Fibroblast of skin of left quadriceps (primary cell): Measurements from ENCODE around the gene NET1.
"Not testable (repeated sequence)": the region's sequence is repeated elsewhere in the genome, so short reads cannot be mapped to it uniquely, and the experiment has no call there.

Experiments
- DNase-seq, 2 experiments: peaks; one replicate each; pipeline ENCODE4 v3.0.0-alpha.2; 2013; ENCODE audit warnings: low read depth in 2 of 2

NET1 gene

DNA sequence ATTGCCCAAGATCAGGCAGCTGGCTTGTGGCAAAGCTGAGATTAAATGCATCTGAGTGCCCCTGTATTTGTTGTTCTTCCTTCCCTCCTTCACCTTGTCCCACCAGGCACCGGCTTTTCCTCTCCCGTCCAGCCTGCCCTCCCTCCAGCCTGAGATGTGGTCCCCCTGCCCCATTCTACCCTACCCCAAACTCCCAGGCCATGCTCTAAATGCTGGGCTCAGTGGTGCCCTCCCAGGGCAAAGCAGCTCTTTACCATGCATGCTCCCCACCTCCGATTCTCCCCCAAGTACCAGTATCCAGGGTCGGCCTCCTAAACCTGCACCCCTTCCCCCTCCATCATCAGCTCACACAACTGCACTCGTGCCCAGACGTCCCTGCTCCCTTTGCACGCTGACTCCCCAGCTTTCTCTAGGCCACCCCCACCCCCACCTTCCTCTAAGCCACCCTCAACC, 50.5 kb downstream of the NET1 start:
- no peak for DNase-seq

DNA sequence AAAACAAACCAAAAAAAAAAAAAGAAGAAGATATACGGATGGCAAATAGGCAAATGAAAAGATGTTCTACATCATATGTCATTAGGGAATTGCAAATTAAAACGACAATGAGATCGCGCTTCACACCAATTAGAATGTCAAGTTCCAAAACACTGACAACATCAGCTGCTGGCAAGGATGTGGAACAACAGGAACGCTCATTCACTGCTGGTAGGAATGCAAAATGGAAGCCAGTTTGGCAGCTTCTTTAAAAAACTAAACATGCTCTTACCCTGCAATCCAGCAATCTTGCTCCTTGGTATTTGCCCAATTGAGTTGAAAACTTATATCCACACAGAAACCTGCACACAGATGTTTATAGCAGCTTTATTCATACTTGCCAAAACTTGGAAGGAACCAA, 52.2 kb downstream of the NET1 start:
- DNase-seq = no peak

DNA sequence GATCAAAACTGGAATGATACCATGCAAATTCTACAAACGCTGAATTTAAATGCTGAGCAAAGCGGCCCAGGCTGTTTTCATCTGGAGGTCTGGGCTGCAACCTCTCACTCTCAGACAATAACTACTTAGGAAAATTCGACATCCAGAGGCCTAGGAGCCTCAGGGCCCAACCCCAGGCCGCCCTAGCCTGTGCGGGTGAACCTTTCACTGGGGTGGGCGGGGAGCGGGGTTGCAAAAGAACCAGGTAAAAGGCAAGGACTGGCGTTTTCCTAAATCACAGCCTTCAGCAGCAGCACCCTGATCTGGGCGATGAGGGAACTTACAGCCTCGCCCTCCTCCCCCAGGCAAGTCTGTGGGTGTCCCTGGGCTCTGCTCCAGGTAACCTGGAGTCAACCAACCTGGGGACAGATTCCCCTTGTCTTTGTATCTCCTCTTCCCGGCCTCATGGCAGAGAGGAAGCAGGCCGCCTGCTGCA, 53.7 kb downstream of the NET1 start:
- DNase-seq = no peak

DNA sequence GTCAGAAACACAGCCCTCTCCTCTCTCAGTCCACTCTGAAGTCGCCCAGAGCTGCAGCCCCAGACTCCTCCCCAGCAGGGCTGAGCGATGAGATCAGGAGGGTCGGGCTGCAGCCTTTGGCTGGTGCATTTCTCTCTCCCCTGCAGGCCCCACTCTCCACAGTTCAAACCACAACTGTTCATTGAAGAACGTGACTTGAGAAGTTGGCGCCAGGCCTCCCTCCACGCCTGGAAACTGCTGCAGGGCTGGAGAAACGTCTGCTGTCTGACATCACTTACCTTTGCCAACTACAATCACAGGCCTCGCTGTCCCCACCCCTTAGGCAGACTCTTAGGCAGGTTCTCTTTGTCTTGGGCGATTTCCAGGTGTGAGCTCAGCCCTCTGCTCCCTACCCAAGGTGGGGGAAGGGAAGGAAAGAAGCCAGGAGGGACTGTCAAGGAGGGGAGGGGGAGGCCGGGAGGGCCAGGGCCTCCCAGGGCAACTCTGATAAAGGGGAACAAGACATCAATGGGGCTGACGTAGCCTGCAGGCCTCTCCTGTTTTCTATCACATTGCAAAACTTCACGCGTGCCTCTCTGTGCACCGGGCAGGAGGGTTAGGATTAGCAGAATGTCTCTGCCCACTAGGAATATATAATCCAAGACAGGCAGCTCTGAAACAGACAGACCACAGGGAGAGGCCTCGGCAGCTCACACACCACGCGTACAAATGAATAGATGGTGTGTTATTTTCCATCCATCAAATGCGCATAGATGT, 54.3 kb downstream of the NET1 start:
- peak; percentile 71 to 77 for DNase-seq

DNA sequence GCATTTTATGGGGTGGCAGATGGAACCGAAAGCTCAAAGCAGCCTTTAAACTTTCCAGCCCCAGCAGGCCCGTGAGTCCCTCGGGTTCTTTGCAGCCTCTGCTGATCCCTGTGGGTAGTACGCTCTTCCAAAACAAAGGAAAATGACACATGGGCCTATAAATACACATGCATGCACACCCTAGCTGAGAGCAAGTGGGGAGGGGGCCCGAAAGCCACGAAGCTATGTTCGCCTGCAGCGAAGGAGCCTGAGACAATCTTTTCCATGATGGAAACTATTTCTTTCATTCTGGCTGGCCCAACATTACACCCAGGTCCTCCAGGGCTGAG, 54.8 kb downstream of the NET1 start:
- no peak for DNase-seq

DNA sequence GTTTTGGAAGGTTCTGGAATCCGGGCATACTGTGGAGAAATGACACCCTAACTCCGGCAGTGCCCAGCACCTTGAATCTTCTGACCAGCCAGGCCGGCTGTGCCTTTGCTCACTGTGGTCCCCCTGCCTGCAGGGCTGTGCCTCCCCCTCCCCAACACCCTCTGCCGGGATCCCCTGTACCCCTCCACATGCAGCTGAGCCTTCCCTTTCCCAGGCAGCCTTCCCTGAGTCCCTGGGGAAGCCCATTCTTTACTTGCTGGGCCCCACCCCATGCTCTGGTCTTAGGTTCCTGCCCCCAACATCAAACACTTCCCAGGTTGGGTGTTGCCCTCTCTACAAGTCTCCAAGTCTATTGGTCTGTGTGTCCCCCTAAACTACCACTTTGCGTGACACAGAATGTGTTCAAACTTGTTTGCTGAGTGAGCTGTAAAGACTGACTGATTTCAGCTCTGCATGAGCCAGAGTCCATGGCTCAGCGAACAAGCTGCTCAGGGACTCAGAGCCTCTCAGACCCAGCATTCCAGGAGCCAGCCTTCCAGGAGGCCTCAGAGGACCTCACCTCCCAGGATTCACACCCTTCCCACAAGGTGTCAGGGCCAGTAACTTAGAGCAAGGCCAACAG, 55.4 kb downstream of the NET1 start:
- no peak for DNase-seq

DNA sequence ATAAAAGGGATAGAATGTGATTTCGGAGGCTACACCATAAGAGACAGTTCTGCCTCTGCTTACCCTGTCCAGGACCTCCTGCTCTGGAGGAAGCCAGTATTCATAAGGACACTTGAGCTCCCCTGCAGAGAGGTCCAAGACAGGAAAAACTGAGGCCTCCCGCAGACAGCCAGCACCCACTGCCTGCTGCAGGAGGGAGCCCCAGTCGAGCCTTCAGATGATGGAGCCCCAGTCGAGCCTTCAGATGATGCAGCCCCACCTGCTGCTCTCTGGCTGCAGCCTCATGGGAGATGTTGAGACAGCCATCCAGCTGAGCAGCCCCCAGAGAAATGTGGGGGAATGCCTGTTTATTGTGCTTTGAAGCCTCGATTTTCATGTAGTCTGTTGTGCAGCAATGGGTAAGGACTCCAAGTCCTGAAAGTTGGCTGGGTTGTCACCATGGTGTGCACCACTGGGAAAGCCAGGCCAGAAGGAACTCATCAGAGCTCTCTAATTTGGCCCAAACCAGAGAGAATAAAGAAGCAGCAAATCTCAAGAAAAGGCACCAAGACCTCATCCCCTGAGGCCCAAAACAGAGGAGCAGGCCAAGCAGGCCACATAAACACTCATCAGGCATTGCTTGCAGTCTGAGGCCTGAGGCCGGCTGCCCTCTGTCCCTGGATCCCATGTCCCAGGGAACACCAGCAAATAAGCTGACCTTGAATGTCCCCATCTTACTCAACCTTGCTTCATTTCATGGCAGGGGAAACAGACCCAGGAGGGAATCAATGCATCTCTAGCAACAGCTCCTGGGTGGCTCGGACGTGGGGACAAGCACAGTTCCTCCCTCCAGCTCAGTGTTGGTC, 56.1 kb downstream of the NET1 start:
- no peak for DNase-seq

DNA sequence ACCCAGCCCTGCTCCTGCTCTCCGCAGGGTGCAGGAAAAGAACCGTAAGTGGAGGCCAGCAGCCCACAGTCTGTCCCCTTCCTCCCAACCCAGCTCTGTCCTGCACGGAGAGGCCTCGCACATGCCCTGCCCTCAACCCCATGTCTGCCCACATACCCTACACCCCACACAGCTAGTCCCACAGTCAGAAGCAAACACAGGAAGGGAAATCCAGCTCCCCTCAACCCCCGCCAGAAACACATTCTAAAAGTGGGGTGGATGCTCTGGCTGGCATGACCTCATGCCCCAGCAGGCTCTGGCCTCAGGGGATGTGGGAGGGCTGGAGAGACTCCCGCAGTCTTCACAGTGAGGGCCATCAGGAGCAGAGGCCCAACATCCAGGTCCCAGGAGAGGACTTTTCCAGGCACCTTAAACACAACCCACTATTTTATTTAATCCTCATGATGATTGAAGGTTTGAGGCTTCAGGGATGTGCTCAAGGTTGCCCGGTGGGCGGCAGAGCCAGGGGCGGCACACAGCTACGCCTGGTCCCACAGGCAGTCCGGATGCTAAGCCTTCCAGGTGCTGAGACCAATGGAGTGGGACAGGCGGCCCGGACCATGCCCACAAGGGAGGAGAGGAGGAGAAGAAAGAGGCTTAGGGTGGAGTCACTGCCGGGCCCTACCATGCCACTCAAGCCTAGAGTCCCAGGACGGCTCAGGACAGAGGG, 57.1 kb downstream of the NET1 start:
- DNase-seq = no peak

DNA sequence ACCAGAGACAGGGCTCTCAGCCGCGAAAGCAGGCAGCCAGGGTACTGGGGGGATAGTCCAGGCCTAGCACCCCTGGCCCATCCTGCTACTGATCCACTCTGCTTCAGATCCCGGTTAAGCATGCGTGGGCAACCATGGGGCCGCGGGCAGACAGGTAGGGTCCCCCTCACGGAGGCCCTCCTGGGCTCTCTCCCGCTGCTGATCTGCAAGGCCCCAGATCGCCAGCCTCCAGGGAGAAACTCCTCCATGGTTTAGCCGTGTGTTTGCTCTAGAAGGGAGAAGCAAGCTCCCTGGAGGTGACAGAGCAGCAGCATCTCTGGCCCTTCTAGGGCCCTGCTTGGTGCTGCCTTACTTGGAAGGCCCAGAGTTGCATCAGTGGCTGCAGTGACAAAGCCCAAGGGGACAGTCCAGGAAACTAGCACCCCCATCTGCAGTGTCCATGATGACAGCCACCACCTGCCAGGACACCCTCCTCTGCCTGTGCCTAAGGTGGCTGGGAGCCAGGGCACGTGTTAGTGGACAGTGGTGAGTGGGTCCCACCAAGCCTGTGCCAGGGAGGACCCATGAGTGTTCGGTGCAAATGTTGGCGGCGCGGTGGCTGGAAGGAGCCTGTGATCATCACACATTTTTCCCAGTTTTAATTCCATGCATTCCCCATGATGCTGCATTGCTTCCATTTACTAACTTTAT, 57.9 kb downstream of the NET1 start:
- no peak for DNase-seq

DNA sequence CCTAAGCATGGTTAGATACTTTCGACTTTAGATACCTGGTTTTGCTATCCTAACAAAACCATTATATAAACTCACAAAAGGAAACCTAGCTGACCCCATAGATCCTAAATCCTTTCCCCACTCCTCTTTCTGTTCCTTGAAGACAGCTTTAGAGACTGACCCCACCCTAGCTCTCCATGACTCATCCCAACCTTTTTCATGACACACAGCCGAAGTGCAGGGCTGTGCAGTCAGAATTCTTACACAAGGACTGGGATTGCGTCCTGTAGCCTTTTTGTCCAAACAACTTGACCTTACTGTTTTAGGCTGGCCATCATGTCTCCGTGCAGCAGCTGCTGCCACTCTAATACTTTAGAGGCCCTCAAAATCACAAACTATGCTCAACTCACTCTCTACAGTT, 62.3 kb downstream of the NET1 start:
- not testable (repeated sequence) for DNase-seq

DNA sequence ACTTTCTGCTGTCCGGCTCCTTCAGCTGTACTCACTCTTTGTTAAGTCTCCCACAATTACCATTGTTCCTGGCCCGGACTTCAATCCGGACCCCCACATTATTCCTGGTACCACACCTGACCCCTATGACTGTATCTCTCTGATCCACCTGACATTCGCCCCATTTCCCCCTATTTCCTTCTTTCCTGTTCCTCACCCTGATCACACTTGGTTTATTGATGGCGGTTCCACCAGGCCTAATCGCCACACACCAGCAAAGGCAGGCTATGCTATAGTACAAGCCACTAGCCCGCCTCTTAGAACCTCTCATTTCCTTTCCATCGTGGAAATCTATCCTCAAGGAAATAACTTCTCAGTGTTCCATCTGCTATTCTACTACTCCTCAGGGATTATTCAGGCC, 62.7 kb downstream of the NET1 start:
- DNase-seq = not testable (repeated sequence)

DNA sequence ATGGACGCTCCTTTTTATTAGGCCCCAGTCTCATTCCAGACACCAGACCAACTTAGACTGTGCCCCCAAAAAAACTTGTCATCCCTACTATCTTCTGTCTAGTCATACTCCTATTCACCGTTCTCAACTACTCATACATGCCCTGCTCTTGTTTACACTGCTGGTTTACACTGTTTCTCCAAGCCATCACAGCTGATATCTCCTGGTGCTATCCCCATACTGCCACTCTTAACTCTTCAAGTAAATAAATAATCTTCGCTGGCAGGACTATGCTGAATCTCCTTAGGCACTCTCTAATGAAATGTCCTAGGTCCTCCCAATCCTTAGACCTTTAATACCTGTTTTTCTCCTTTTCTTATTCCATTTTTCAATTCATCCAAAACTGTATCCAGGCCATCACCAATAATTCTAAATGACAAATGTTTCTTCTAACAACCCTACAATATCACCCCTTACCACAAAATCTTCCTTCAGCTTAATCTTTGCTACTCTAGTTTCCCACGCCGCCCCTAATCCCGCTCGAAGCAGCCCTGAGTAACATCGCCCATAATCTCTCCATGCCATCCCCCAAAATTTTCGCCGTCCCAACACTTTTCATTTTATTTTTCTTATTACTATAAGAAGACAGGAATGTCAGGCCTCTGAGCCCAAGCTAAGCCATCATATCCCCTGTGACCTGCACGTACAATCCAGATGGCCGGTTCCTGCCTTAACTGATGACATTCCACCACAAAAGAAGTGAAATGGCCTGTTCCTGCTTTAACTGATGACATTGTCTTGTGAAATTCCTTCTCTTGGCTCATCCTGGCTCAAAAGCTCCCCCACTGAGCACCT, 63.8 kb downstream of the NET1 start:
- DNase-seq = not testable (repeated sequence)

DNA sequence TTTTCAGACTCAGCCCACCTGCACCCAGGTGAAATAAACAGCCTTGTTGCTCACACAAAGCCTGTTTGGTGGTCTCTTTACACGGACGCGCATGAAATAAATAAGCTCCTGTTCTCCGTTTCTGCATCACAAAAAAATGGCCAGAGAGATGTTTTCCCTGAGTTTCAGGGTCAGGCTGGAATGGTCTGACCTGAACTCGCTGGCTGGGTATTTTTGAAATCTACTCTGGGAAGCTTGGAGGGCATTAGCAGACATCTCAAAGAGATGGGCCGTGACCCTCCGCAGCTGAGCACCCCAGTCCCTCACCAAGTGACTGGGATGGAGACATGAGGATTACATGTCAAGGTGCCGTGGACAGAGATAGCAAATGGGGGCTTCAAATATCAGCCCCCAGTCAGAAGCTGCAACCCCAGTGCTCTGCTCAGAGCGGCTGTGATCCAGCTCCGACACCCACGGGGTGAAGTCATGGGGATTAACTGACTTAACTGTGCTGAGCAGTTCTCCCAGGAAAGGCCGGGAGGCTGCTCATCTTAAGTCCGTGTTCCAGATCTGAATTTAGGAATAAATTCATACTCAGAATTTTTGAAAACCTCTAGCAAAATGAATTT, 64.7 kb downstream of the NET1 start:
- DNase-seq = no peak

DNA sequence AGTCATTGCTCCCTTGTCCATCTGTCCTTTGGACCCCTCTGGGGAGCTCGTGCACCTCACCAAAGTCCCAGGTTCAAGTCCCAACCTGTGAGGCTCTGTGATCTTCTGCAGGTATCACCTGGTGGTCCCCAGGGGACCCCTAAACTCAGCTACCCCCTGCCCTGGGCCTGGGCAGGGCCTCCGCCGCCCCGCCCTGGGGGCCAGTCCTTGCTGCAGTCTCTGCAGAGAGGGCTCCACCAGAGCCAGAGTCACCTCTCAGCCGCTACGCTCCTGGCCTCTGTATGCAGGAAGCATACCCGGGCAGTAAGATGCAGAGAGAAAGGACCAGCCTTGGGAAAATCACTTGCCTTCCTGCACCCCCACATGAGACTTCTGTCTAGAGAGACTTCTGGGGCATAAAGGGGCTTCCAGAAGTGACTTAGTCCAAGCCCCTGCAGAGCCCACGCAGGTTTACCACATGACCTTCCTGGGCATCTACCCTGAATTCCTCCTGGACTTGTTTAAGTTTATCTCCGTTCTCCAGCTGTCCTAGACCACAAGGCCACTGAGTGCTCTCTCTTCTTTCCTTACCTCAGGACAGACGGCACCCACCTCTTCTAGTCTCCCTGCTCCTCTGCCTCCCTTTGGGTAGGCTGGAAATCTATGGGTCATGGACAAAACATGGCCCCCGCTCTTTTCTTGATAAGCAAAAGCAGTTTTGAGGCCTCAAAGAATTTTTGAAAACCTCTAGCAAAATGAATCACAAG, 65.8 kb downstream of the NET1 start:
- no peak for DNase-seq

DNA sequence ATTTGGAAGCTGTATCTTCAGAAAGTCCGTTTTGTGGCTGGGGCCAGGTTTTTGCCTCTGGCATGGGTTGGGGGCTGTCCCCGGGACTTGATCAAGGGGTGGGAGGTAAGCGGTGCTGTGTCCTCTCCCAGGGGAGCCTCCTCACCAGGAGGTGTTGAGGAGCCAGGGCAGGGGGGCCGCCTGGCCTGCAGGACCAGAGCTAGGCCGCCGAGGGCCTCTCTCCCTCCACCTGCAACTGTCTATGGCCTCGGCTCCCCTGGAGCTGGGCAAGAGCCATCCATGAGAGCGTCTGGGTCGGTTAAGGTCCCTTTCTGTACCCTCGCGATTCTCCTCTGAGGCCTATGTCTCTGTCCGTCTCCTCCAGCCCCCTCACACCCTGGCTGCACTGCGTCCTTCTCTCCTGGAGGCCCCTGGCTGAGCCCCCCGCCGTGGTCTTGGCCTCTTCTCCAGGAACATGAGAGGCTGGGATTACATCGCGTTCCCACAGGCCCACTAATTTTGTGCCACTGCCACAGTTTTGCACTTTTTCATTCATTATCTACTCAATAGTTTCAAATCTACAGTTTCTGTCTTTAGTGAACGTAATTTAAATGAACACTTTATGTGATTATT, 66.4 kb downstream of the NET1 start:
- DNase-seq = no peak

DNA sequence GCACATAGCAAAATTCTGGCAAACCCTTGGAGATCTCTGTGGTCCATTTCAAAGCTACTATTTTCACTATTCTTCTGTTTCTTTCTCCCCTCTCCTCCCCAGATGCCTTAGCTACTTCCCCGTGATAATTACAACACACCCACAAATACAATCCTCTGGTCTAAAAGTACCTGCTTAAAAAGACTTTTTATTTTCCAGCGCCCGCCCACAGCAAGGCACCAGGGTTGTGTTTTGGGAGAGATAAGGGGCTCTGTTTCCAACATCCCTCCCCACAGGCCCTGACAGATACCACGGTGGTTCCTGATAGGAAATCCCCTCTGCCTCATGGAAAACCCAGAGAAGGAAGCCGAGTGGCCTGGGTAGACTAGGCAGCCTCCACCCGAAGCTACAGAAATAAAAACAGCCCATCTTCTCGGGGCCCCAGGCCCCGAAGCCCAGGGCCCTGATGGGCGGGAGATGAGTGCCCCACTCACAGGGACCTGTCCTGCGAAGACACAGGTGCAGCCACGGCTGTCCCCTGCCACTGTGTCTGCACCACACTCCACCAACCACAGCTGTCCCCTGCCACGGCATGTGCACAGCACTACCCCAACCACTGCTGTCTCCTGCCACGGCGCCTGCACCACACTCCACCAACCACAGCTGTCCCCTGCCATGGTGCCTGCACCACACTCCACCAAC, 67.3 kb downstream of the NET1 start:
- DNase-seq = no peak

DNA sequence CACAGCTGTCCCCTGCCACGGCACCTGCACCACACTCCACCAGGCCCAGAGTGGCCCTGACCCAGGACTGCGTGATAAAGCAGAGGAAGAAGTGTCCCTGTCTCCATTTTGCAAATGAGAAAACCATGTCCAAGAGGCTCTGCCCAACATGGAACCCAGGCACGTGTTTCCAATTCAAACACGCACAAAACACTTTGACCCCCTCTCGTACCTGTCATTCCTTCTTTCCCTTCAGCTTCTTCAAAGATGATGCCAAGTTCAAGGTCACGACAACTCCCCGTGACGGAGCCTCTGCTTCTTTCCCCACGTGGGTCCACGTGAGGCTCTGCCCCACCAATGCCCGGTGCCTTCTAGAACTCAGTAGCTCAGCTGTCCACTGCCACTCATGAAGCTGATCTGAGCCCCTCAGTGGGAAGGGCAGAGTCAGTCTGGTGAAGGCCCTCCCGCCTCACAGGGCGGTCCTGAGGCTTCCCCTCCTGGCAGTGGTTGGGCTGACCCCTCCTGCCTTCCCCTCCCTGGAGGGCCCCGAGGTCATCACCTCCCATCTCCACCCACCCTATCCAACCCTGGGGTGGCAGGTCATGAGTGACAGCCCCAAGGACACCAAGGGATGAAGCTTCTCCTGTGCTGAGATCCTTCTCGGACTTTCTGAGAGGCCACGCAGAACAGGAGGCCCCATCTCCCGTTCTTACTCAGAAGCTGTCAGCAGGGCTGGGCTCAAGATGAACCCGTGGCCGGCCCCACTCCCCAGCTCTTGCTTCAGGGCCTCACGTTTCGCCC, 68.0 kb downstream of the NET1 start:
- no peak for DNase-seq

DNA sequence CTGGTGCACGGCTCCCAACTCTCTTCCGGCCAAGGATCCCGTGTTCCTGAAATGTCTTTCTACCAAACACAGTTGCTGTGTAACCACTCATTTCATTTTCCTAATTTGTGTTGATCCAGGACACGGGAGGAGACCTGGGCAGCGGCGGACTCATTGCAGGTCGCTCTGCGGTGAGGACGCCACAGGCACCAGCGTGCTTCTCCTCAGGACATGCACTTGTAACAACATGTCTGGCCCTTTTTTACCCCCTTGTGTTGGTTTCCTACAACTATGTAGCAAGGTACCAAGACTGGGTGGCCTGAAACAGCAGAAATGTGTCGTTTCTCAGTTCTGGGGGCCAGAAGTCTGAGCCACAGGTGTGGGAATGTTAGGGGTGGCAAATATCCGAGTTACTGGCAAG, 68.8 kb downstream of the NET1 start:
- no peak for DNase-seq
